H1 (cell line): ENCODE measurements around the gene SEL1L3. TPM values are rescaled to one million over a fixed set of nuclear protein-coding genes. Genes with fewer than 3 reads are reported as not detected.

Source experiments
- KDM4A ChIP-seq: IDR thresholded peaks from one replicate; pipeline ENCODE4 v1.7.1; 2012; ENCODE audit warnings: low read depth, mild to moderate bottlenecking, moderate library complexity, low read length, inconsistent platforms; ENCODE audit not compliant: severe bottlenecking
- polyA plus RNA-seq, 7 experiments: library from polyadenylated mRNA; depleted of rRNA in 3 of 7; stranded (reverse) in 5 of 7; unstranded in 2 of 7; fragments of >200 nt in 5 of 7; fragments of 200-250 nt in 2 of 7; gene quantifications; 1 replicate in 5 of 7; 2 replicates in 1 of 7; 4 replicates in 1 of 7; pipeline versions ENCODE4 v1.2.1 to v1.2.3, GENCODE V29; 2011 to 2013; ENCODE audit warnings: missing spikeins in 2 of 7, mixed read lengths in 2 of 7
- total RNA-seq: library from RNA; stranded (reverse); fragmentation: NEBNext Ultra II Directional; extraction: Animal tissue kit (Norgen Biotek cat#: 25700); gene quantifications from 2 replicates; pipeline ENCODE4 v1.2.1, GENCODE V29; 2021
- TF ChIP-seq, protein P1 (sequence below), 3 experiments: IDR thresholded peaks; 1 replicate in 2 of 3; 2 replicates in 1 of 3; pipeline versions ENCODE4 v1.5.1 to v1.6.1; 2011; ENCODE audit warnings: low read length in 3 of 3, mild to moderate bottlenecking in 3 of 3, inconsistent platforms in 2 of 3, low read depth in 1 of 3, moderate library complexity in 1 of 3; ENCODE audit not compliant: insufficient read depth in 1 of 3; ENCODE audit errors: control extremely low read depth in 1 of 3

SEL1L3 gene
- total and polyA plus RNA-seq, 2 of the 8 experiments (the other 6 are each of a cell fraction or from before 2014, with no cell fraction given) = 18.2 to 54.0 TPM

DNA sequence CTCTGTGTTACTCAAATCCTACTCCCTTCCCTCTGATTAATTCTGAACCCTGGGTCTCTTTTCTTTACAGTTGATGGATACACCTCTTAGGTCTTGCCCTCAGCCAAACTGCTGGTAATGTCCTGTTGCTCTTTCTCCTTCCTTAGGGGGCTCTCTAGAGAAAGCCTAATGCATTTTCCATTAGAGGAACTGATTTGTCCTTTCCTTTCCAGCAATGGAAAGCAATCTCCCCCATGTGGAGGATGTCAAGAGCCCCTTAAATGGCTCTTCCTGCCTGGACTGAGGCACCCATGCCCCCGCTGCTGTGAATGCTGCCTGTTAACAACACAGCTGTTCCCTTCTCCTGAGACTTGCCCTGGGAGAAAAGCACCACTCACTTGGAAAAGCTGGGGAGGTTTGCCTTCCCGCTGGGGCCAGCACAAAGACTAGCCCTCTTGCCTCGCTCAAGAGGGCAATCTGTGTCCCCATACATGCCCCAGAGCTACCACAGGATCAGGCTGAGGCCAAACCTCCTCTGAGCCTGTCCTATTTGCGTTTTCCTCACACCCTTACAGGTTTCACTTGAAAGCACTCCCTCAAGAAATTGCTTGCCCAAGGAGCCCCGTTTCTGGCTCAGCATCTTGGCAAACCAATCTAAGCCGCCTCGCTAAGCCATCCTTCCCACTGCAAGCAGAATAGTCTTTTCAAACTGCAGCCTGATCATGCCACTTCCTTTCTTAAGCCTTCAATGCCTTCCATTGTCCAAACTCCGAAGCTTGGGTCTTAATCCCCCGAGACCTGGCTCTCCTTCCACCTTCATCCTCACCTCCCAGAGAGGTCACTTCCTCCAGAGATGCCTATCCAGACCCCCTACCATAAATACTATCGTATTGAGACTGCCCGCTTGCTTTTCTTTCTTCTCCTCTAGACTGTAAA, 28.0 kb upstream of the SEL1L3 start (continued):
- TF ChIP-seq, protein P1, sequence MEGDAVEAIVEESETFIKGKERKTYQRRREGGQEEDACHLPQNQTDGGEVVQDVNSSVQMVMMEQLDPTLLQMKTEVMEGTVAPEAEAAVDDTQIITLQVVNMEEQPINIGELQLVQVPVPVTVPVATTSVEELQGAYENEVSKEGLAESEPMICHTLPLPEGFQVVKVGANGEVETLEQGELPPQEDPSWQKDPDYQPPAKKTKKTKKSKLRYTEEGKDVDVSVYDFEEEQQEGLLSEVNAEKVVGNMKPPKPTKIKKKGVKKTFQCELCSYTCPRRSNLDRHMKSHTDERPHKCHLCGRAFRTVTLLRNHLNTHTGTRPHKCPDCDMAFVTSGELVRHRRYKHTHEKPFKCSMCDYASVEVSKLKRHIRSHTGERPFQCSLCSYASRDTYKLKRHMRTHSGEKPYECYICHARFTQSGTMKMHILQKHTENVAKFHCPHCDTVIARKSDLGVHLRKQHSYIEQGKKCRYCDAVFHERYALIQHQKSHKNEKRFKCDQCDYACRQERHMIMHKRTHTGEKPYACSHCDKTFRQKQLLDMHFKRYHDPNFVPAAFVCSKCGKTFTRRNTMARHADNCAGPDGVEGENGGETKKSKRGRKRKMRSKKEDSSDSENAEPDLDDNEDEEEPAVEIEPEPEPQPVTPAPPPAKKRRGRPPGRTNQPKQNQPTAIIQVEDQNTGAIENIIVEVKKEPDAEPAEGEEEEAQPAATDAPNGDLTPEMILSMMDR (IDR thresholded peaks at IDR 0.05; ENCODE audit: control extremely low read depth in 1 of 3, insufficient read depth in 1 of 3, low read depth in 1 of 3, low read length in 3 of 3) = peak in 1 of 3 experiments; percentile 21; a peak in 1 of 4 replicates
- peak; percentile 13 for TF ChIP-seq KDM4A
